GM10847 (cell line): ENCODE measurements around the gene ZFHX3.

ENCODE experiments used
- POLR2A ChIP-seq: IDR thresholded peaks from 2 replicates; pipeline ENCODE4 v1.6.1; 2011; ENCODE audit not compliant: insufficient read length; ENCODE audit errors: extremely low read depth

The ZFHX3 gene

DNA sequence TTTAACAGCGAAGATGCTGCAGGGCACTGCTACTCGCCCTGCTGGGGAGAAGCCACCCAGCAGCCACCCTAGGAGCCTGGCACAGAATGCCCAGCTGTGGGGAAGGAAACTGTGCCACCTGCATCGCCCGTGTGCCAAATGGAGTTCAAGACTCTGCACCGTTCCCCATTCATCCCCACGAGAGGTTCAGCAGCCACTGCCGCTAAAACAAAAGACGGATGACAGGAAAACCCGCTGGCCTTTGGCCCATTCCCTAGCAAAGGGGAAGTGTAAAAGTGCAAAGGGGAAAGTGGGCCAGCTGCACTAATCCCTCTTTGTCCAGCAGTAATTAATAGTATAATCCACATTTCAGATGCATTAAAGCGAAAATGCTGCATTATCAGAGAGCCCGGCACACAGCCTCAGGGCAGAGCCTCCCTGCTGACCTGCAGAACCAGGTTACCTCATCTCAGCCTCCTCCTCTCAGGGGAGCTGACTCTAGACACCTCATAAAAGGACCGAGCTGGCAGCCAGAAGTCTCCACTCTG, 37.7 kb downstream of the ZFHX3 start:
- TF ChIP-seq POLR2A, result no peak

DNA sequence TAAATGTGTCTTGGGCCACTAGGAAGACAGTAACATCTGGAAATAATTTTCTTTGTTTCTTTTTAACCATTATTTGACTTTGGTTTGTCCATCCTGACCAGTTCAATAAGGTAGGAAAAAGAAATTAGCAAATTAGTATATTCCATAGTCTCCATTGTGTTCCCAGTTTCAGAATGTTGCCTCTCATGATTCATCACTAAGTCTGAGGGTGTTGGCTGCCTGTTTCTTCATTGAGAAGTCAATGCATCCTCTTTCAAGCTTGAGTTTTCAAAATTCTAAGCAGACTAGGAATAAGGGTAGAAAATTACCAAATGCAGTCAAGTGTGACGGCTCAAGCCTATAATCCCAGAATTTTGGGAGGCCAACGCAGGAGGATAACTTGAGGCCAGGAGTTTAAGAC, 41.9 kb downstream of the ZFHX3 start:
- TF ChIP-seq POLR2A, result no peak

DNA sequence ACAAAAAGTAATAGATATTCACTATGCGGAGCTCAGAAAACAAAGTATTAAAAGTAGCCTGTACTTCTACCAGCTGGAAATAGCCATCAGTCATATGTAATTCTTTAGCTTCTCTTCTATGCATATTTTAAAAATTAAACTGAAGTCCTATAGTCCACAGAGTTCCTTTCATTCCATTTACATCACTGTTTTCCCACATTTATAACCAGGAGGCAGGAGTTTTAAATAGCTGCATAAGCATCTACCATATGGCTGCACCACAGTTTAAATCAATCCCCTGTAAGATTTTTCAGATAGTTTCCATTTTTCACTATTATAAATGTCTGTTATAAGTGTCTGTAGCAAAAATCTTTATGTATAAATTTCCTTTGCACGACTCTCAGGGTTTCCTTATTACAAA, 45.1 kb downstream of the ZFHX3 start:
- TF ChIP-seq POLR2A, result no peak

DNA sequence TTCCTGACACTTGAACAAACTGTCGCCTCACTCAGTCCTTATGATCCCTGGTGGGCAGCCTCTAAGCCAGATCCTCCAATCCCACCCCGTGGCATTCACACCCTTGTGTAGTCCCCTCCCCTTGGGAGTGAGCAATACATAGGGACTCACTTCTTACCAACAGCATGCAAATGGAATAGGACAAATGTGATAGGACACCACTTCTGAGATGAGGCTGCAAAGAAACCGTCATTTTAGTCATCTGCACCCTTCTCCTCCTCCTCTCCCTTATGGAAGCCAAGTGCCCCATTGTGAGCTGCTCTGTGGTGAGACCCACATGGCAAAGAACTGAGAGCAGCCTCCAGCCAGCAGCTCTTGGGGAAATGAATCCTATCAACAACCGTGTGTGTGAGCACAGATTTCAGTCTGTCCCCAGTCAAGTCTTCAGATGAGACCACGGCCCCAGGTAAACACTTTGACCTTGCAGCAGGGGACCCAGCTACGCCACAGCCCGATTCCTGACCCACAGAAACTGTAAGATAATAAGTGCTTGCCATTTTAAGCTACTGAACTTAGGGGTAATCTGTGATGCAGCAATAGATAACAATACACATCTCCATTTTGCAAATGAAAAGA, 46.9 kb downstream of the ZFHX3 start:
- TF ChIP-seq POLR2A, result no peak

DNA sequence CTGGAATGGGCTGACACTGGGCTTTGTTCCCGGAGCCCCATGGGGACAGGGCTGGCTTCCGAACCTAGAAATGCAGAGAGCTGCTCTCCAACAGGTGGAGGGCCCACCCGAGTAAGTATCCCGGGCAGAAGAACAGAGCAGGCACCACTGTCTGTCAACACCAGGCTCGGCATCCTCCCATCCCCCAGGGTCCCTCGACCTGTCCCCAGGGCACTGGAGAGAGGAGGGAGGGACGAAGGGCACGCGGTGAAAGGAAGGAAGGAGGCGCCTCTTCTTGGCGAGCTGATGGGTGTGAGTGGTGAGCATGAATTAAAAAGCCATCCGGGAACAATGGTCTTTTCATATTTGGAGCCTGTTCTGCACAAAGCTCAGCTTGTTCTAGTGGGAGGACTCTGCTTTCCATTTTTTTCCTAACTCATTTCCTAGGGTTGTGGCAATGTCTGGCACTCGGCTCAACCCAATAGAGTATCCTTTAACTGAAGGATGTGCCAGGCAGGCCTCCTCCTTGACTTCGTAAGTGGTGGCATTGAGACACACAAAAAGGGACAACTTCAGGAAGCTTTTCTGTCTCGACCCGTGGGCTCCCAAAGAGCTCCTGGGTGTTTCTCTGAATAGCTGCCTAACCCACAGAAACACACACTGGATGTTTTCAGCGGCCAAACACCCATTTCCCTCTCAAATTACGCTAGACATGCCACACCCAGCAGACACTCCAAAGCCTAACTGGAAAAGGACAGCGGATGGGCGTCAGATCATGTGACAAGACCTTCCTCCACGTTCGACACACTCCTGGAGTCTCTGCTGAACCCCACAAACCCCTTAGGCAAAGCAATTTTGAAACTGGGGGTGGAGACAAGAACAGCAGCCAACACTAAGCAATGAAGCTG, 47.7 kb downstream of the ZFHX3 start:
- TF ChIP-seq POLR2A, result no peak

DNA sequence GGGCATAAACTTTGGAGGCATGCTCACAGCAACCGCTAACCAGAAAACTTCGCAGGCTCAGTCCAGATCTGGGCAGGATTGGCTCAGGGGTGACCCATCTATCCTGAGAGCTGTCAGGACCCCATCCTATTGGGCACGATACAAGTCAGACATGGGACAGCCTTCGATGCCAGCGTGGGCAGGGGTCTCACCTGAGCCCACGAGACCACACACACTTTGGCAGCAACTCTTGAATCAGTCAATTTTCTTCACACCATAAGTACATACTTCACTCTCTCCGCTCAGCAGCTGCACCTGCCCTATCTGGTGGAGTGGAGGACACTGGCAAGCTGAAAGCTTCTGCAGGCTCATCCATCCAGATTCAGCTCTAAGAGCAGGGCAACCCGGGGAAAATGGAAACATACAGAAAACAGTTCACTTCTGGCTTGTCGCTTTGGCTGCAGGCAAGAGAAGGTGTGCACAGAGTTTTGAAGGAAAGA, 48.3 kb downstream of the ZFHX3 start:
- TF ChIP-seq POLR2A, result no peak

DNA sequence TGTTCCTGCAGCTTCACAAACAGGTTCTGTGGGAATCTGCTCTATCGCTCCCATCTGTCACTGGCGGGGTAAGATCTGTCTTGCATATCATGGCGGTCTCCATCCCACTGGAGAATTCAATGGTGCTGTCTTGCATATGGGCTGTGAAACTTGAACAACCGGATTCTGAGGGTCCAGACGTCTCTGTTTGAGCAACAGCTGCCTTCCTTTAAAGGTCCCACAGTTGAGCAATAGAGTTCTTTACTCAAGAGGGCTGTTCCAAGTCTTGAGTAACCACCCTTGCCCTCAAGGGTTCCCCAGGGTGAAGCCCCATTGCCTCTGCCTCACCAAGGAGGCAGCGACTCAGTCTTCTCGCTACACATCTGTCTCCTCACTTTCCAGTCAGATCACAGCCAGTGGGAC, 50.8 kb downstream of the ZFHX3 start:
- TF ChIP-seq POLR2A, result no peak

DNA sequence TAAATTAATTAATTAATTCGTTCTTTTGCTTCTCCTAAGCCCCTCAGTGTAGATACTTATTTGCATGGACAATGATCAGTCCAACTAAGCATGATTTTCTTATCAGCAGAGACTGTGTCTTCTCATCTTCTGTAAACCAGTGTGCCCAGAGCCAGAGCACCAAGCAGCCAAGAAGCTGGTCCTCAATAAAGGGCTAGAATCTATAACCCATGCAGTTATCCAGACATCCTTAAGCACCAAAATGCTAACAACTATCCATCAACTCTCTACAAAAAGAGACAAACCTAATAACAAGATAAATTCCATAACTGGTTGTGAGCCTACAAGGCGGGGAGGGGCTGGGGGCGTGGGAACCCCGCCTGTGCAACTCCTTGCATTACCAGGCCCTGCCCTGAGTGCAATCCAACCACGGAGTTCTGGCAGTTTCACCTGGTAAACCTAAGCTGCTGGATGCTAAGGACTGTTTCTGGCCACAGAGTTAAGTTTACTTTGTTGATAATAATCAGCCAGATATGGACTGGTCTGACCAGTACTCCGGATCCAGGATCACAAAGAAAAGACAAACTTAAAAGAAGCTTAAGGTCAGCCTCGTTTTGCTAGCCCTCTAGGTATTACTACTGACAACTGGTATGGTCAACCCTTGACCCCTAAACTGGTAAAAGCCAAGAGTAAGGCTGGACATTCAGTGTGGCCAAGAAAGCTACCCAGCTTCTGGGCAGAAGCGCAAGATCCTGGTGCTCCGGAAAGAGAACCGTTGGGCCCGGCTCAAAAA, 51.5 kb downstream of the ZFHX3 start:
- TF ChIP-seq POLR2A, result no peak

DNA sequence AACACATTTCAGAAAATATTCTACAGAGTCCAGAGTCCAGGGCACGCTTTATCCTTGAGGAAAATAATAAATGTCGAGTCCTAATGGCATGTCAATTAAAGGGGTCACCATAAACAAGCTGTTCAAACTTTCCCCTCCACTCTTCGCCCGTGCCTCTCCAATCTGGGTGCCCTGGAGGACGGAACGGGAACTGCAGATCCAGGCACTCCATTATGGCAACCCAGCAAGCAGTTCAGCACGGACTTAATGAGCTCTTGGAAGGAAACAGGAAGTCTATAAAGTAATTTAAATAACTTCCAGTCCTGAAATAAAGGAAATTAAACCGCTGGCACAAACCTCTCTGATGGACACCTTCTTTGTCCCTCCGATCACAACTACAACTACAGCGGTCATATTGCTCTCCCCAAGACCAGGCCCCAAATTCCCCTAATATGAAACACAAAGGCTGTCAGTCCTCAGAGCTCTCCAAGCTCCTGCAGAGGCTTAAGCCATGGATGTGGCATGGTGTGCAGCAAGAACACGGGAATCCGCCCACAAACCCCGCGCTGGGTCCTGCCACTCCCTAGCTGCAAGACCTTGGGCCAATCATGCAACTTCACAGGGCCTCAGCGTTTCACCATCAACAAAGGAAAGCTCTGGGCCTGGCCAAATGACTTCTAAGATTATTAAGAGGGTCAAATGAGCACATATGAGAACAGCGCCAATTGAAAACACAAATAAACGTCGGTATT, 52.6 kb downstream of the ZFHX3 start:
- no peak for TF ChIP-seq POLR2A

DNA sequence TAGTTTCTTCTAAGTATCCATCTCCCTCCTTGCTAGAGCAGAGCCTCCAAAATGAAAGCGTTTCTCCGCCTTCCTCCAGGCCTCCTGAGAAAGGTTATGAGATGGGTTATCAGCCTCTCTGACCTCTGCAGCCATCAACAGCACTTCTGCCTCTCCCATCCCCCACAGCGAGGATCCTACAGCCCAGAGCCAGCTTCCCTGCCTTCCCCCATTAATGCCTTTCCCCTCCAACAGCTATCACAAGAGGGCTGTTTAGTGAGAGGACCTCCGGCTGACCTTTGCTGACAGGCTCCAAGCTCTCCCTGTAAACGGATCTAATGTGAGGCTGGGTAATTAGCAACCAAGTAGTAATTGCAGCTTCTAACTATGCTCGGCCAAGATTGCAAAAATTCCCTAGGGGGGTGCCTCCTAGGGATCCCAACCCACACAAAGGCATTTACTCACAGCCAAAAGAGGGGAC, 55.8 kb downstream of the ZFHX3 start:
- TF ChIP-seq POLR2A, result no peak

DNA sequence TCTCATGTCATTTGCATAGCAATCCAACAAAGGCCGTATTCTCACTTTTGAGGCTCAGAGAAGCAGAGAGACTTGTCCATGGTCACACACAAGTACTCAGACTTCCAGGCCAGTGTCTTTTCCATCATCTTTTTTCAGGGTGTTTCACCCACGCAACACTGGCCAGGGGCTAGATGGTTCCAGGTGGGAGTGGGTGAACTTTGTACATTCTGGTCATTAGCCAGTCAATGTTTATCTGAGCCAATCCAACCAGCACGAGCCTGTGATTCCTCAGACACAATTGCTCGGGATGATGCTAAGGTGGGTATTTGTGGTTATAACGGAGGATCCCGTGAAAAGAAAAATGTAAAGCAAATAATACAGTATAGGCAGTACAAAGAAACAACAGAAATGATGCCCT, 56.3 kb downstream of the ZFHX3 start:
- TF ChIP-seq POLR2A, result no peak

DNA sequence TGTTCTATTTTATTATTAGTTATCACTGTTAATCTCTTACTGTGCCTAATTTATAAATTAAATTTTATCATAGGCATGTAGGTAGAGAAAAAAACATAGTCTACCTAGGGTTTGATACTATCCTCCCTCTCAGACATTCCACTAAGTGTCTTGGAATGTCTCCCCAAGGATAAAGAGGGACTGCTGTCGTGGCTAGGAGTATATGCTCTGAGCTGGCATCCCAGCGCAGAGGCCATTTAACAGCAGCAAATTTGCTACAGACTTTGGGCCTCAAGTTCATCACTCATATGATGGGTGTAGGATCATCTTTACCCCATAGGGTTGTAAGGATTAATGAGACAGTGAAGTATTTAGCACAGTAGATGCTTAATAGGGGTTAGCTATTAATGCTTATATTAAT, 56.7 kb downstream of the ZFHX3 start:
- no peak for TF ChIP-seq POLR2A

DNA sequence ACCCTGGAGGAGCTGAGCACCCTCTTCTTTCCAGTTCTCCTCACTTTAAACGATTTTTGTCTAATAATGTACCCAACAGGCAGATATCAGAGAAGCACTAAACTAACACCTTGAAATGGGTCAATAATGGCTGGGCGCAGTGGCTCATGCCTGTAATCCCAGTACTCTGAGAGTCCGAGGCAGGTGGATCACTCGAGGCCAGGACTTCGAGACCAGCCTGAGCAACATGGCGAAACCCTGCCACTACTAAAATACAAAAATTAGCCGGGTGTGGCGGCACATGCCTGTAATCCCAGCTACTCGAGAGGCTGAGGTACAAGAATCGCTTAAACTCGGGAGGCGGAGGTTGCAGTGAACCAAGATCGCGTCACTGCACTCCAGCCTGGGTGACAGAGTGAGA, 57.4 kb downstream of the ZFHX3 start:
- no peak for TF ChIP-seq POLR2A

DNA sequence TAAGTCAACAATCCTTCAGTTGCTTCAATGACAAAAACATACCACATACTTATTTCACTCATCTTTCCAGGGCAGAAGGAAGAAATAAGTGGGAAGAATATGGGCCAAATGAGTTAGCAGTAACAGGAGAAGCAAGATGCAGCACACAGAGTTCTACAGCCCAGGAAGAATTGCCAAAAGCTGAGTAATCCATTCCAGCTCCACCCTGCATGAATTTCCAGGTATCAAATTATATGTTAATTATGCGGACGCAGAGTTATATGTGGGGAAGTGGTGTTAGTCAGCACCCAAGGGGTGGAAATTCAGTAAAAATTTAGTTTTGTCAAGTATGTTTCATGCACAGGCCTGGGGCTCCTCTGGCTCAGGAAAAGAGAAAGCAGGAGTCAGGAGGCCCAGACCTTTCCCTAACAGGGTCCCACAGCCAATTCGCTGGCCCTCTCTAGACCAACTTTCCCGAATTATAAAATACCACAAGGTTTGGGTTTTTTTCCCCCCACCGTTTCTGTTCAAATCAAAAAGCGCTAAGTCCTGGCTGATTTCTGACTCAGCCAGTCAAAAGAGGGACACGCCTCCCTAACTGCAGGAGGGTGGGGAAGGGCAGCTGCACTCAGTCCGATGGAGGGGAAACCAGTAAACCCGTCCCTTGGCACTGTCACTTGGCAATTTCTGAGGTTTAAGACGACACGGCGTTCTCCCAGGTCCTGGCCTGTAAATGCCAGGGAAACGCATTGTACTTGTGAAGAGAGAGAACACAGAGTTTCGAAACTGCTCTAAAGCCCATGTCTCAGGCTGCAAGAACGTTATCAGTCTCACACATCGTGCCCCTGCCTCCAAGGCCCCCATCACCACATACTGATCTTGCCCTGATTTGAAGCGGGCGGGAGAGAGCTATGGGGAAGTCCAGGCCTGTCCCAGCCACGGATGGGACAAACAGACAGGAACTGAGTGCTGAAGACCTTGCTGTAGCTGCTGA, 58.1 kb downstream of the ZFHX3 start:
- TF ChIP-seq POLR2A, result no peak
